MM.1S (cell line): ENCODE results near the gene POM121L2.

Experiments
- DNase-seq: peaks from one replicate; pipeline ENCODE4 v3.0.0-alpha.2; 2015
- H2AFZ ChIP-seq: fragments of 300-600 bp; sonication (generic); 2 replicates; pipeline ENCODE4 v1.6.0; 2016; ENCODE audit warnings: antibody characterized with exemption, low read length
- H3F3A ChIP-seq: fragments of 300-600 bp; sonication (generic); 2 replicates; pipeline ENCODE4 v1.6.1; 2016; ENCODE audit warnings: mild to moderate bottlenecking, antibody characterized with exemption, low read length, moderate library complexity, mixed read lengths; ENCODE audit not compliant: insufficient read depth
- H3K27ac ChIP-seq: fragments of 300-600 bp; sonication (generic); 2 replicates; pipeline ENCODE4 v1.5.1; 2016; ENCODE audit warnings: mild to moderate bottlenecking, low read length
- H3K27me3 ChIP-seq: fragments of 300-600 bp; sonication (generic); replicated peaks from 2 replicates; pipeline ENCODE4 v1.6.0; 2016; ENCODE audit warnings: low read length; ENCODE audit not compliant: insufficient read depth
- H3K36me3 ChIP-seq: fragments of 300-600 bp; sonication (generic); replicated peaks from 2 replicates; pipeline ENCODE4 v1.6.1; 2016; ENCODE audit warnings: mild to moderate bottlenecking, low read length, mixed read lengths; ENCODE audit not compliant: insufficient read depth
- H3K4me1 ChIP-seq: fragments of 300-600 bp; sonication (generic); 2 replicates; pipeline ENCODE4 v1.6.1; 2016; ENCODE audit warnings: low read length, mixed read lengths
- H3K4me2 ChIP-seq: fragments of 300-600 bp; sonication (generic); 2 replicates; pipeline ENCODE4 v1.6.0; 2016; ENCODE audit warnings: low read depth, low read length
- H3K4me3 ChIP-seq: fragments of 300-600 bp; sonication (generic); 2 replicates; pipeline ENCODE4 v1.5.1; 2016; ENCODE audit warnings: low read length, mixed read lengths
- H3K79me2 ChIP-seq: fragments of 300-600 bp; sonication (generic); 2 replicates; pipeline ENCODE4 v1.6.1; 2016; ENCODE audit warnings: mixed run types, low read length, mixed read lengths
- H3K9ac ChIP-seq: fragments of 300-600 bp; sonication (generic); 2 replicates; pipeline ENCODE4 v1.6.1; 2016; ENCODE audit warnings: low read length, mixed read lengths
- H3K9me2 ChIP-seq: fragments of 300-600 bp; sonication (generic); replicated peaks from 2 replicates; pipeline ENCODE4 v1.6.1; 2016; ENCODE audit warnings: mild to moderate bottlenecking, low read length, mixed read lengths; ENCODE audit not compliant: insufficient read depth
- H3K9me3 ChIP-seq: fragments of 300-600 bp; sonication (generic); replicated peaks from 2 replicates; pipeline ENCODE4 v1.6.1; 2016; ENCODE audit warnings: mild to moderate bottlenecking, low read length, mixed read lengths; ENCODE audit not compliant: insufficient read depth
- H4K20me1 ChIP-seq: fragments of 300-600 bp; sonication (generic); 2 replicates; pipeline ENCODE4 v1.6.1; 2016; ENCODE audit warnings: mild to moderate bottlenecking, low read length, moderate library complexity, mixed read lengths; ENCODE audit not compliant: insufficient read depth
- EZH2 ChIP-seq: fragments of 300-600 bp; sonication (generic); optimal IDR thresholded peaks from 2 replicates; pipeline ENCODE3; 2017; ENCODE audit warnings: low read depth, mild to moderate bottlenecking, antibody characterized with exemption, low read length, mixed read lengths
- EZH2phosphoT487 ChIP-seq: fragments of 300-600 bp; sonication (generic); IDR thresholded peaks from 2 replicates; pipeline ENCODE4 v1.6.1; 2018; ENCODE audit warnings: antibody characterized with exemption, low read length
- TF ChIP-seq, protein P1 (sequence below): fragments of 300-600 bp; sonication (generic); IDR thresholded peaks from 2 replicates; pipeline ENCODE4 v1.5.1; 2016; ENCODE audit warnings: antibody characterized with exemption, low read length, mixed read lengths

Gene POM121L2

DNA sequence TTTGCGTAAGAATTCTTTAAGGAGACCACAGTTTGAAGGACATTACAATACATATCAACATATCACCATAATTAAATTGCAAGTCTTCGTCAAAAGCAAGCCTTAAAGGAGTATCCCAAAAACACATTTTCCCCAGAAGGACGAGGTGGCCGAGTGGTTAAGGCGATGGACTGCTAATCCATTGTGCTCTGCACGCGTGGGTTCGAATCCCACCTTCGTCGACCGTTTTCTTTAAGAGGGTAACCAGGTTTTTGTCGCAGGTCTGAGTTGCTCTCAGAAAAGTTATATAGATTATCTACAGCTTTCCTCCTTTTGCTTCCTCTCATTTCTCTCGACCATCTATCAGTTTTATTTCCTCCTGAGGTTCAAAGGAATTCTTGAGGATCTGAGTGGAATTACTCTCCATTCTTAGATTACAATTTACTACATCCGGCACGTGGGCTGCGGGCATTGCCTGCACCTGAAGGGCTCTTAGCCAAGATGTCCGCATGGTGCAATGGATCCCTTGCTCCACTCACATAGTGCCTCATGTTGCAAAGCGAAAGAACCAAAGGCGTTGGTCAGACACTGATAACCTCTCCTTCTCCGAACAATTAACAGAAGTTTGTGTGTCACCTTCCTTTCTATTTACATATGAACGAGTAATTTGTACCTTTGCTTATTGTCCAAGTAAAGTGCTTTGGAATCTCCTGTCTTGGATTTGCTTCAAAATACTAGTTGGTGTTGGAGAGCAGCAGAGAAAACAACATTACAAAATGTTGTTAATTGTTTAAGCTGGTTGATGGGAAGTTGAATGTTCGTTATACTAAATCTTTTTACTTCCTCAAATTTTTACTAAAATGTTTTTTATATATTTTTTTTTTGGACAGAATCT is 14.0 kb downstream of the POM121L2 start:
- TF ChIP-seq, protein P1, sequence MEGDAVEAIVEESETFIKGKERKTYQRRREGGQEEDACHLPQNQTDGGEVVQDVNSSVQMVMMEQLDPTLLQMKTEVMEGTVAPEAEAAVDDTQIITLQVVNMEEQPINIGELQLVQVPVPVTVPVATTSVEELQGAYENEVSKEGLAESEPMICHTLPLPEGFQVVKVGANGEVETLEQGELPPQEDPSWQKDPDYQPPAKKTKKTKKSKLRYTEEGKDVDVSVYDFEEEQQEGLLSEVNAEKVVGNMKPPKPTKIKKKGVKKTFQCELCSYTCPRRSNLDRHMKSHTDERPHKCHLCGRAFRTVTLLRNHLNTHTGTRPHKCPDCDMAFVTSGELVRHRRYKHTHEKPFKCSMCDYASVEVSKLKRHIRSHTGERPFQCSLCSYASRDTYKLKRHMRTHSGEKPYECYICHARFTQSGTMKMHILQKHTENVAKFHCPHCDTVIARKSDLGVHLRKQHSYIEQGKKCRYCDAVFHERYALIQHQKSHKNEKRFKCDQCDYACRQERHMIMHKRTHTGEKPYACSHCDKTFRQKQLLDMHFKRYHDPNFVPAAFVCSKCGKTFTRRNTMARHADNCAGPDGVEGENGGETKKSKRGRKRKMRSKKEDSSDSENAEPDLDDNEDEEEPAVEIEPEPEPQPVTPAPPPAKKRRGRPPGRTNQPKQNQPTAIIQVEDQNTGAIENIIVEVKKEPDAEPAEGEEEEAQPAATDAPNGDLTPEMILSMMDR: no peak
- TF ChIP-seq EZH2 (no peak), EZH2phosphoT487 (no peak)
- H3K27ac ChIP-seq: no peak overlapping the region
- no peak overlapping the region for H3K9ac ChIP-seq
- H3K27me3 ChIP-seq: peaks cover 6% of the 10 kb centered on the region; the same call in 1 of the 2 replicates
- no peaks in the 10 kb centered on the region for H3K36me3 ChIP-seq
- H3K4me3 ChIP-seq: no peak overlapping the region
- no peak for DNase-seq
- H3K4me1 ChIP-seq: no peaks in the 10 kb centered on the region
- no peak overlapping the region for H2AFZ ChIP-seq
- no peaks in the 10 kb centered on the region for H4K20me1 ChIP-seq
- no peak overlapping the region for H3K4me2 ChIP-seq
- H3K9me3 ChIP-seq: no peaks in the 10 kb centered on the region
- H3K79me2 ChIP-seq: no peaks in the 10 kb centered on the region
- H3K9me2 ChIP-seq: no peaks in the 10 kb centered on the region
- no peaks in the 10 kb centered on the region for H3F3A ChIP-seq

DNA sequence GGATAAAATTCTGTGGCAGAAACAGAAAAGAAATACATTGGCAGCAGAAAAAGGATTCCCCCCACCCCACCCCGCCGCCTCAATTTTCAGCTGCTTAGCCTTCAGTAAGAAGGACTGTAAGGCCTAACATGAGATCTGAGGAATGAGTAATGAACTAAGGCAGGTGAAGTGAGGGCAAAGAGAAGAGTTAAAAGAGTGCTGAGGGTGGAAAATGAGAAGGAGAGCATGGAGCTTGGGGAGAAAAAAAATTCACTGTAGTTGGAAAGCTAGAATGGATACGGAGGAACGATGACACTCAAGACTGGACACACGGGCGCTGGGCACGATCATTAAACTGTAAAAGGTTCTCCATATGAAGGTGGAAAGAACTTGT is 14.6 kb downstream of the POM121L2 start:
- no peaks in the 10 kb centered on the region for H3K79me2 ChIP-seq
- no peak overlapping the region for H3K4me2 ChIP-seq
- no peaks in the 10 kb centered on the region for H3K4me1 ChIP-seq
- no peaks in the 10 kb centered on the region for H3F3A ChIP-seq
- no peak overlapping the region for H3K9ac ChIP-seq
- no peaks in the 10 kb centered on the region for H4K20me1 ChIP-seq
- no peak overlapping the region for H2AFZ ChIP-seq
- H3K4me3 ChIP-seq: no peak overlapping the region
- no peaks in the 10 kb centered on the region for H3K9me2 ChIP-seq
- TF ChIP-seq EZH2phosphoT487: no peak
- no peaks in the 10 kb centered on the region for H3K9me3 ChIP-seq
- no peak overlapping the region for H3K27ac ChIP-seq
- no peaks in the 10 kb centered on the region for H3K36me3 ChIP-seq
- DNase-seq: no peak
- peaks cover 6% of the 10 kb centered on the region; the same call in 1 of the 2 replicates for H3K27me3 ChIP-seq

DNA sequence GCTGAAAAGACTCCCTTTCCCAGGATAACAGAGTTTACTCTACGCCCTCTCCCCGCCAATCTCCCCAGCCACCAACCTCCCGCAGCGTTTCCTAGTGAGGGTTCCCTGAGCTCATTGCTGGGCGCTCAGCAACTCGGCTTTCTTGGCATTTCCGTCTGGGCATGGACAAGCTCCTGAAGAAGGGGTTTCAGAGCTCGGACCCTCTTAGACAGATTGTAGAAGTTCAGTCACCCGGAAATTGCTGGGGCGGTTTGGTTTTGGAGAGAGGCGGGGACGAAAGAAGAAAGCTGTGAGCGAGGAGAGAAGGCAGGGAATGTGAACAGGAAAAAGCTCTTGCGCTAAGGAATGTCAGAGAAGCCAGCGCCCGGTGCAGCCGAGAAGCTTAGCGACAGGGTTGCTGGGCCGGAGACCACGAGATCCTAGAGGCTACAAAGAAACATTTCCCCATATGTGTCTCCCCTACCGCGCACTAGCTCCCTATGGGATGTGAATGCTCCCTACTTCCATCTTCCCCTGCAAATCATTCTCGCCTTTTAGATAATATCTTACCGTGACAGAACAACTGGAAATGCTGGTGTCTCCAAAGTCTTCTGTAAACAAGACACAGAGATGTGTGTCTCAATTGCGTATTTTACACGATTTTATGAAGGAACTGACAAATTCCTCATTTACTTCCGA is 15.8 kb downstream of the POM121L2 start:
- H3K4me2 ChIP-seq: no peak overlapping the region

More for the DNA sequence above, 15.8 kb downstream of the POM121L2 start:
- Histone ChIP-seq H3K4me1 (no peaks in the 10 kb centered on the region), H3K9me3 (no peaks in the 10 kb centered on the region), H4K20me1 (no peaks in the 10 kb centered on the region), H3K9ac (no peak overlapping the region), H3K36me3 (no peaks in the 10 kb centered on the region), H3K4me3 (no peak overlapping the region), H3K9me2 (no peaks in the 10 kb centered on the region), H2AFZ (no peak overlapping the region), H3K79me2 (no peaks in the 10 kb centered on the region), H3F3A (no peaks in the 10 kb centered on the region), H3K27ac (no peak overlapping the region), H3K27me3 (peaks cover 6% of the 10 kb centered on the region; the same call in 1 of the 2 replicates)
- TF ChIP-seq, protein P1: no peak
- TF ChIP-seq EZH2 (no peak), EZH2phosphoT487 (no peak)
- no peak for DNase-seq
